NCI-H2107 treated with DMSO at 0.1 percent for 48 hours (cell line): ENCODE results near the gene GNG8.

Experiments used
- DNase-seq: peaks from one replicate; lab custom pipeline; 2025; ENCODE audit not compliant: unreplicated experiment; lab: John Stamatoyannopoulos, UW

Gene GNG8

GRCh38 chr19:46620716-46621115 is 15.3 kb downstream of the GNG8 start:
- DNase-seq, result no peak

- no peak for DNase-seq
These were observed 15.7 kb downstream of the GNG8 start for GRCh38 chr19:46620267-46620666.

- DNase-seq, result peak; percentile 21
These were observed 17.3 kb downstream of the GNG8 start for GRCh38 chr19:46618670-46619231.

GRCh38 chr19:46617601-46618000 is 18.4 kb downstream of the GNG8 start:
- DNase-seq, result no peak

GRCh38 chr19:46616631-46617322 is 19.2 kb downstream of the GNG8 start:
- DNase-seq, result peak; percentile 11

GRCh38 chr19:46615966-46616365 is 20.0 kb downstream of the GNG8 start:
- no peak for DNase-seq

GRCh38 chr19:46614114-46614722 is 21.8 kb downstream of the GNG8 start:
- peak; percentile 20 for DNase-seq

- no peak for DNase-seq
These were observed 22.5 kb downstream of the GNG8 start for GRCh38 chr19:46613525-46613924.

- DNase-seq, result no peak
These were observed 24.2 kb downstream of the GNG8 start for GRCh38 chr19:46611776-46612175.

GRCh38 chr19:46610851-46611770 is 24.9 kb downstream of the GNG8 start:
- DNase-seq, result peak; percentile 50

- DNase-seq, result no peak
These were observed 25.6 kb downstream of the GNG8 start for GRCh38 chr19:46610413-46610775.

GRCh38 chr19:46609511-46610412 is 26.2 kb downstream of the GNG8 start:
- no peak for DNase-seq

GRCh38 chr19:46608581-46609345 is 27.2 kb downstream of the GNG8 start:
- no peak for DNase-seq

- no peak for DNase-seq
These were observed 27.8 kb downstream of the GNG8 start for GRCh38 chr19:46608178-46608577.

- peak; percentile 48 for DNase-seq
These were observed 28.6 kb downstream of the GNG8 start for GRCh38 chr19:46607448-46607841.

GRCh38 chr19:46606681-46607447 is 29.1 kb downstream of the GNG8 start:
- DNase-seq, result no peak

GRCh38 chr19:46606019-46606418 is 30.0 kb downstream of the GNG8 start:
- DNase-seq, result no peak

GRCh38 chr19:46605356-46605821 is 30.6 kb downstream of the GNG8 start:
- DNase-seq, result no peak

- no peak for DNase-seq
These were observed 31.1 kb downstream of the GNG8 start for GRCh38 chr19:46604781-46605355.
